HG03097 (cell line): Measurements from ENCODE around the gene PLSCR2.
"Not testable (repeated sequence)": the region's sequence is repeated elsewhere in the genome, so short reads cannot be mapped to it uniquely, and the experiment has no call there.

Source experiments
- ATAC-seq: cut with Tn5 transposase; IDR thresholded peaks from one replicate; pipeline ENCODE4 v1.9.1; 2021; ENCODE audit not compliant: unreplicated experiment, low FRiP score

PLSCR2 gene

DNA sequence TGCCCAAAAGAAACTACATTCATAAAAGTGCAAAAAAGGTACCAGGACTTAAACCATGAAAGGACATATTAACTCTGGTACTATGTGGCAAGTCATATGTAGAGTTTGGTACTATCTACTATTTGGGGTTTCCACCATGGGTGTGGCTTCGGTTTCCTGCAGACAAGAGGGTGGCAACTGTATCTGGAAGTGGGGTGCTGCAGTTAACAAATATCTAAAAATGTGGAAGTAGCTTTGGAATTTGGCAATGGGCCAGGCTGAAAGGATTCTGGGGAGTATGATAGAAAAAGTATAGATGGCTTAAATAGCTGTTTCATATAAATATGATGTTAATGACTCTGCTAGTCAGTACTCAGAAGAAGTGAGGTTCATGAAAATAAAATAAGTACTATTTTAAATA lies 44.0 kb downstream of the PLSCR2 start:
- ATAC-seq: no peak

DNA sequence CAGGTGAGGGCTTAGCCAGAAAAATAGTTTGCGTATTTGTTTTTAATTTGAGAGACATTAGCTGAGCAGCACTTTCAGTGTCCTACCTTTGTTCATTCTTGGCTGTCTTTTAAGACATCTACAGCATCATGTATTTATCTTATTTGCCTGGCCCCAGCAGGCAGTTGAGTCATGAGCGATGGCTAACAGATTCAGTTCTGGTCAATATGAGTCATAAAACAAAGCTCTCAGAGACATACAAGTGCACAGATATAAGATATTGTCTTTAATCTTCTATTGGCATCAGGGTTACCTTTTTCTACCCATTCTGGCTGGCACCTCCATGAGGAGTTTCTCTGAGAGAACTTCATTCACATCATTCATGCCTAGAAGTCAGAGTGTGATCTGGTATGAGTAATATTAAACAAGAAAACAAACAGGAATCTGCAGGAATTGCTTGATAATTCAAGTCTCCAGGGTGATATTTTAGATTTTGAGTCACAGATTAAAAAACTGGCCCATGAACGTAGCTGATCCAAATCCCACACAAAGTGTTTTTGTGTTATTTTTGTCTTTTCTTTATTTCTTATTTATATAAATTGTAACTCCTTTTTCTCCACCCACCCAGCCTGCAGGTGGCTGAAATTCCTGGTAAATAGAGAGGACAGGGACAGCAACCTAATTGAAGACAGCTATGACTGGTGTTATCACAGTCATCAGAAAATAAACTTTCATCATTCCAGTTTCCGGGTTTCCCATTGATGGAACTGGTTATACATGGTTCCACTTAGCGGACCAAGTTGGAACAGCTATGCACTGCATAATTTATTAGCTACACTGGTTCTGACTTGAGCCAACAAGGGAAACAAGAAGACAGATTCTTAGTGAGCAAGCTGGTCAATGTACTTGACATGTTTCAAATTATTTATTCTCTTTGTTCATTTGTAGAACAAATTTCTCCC lies 47.3 kb downstream of the PLSCR2 start:
- ATAC-seq: no peak

DNA sequence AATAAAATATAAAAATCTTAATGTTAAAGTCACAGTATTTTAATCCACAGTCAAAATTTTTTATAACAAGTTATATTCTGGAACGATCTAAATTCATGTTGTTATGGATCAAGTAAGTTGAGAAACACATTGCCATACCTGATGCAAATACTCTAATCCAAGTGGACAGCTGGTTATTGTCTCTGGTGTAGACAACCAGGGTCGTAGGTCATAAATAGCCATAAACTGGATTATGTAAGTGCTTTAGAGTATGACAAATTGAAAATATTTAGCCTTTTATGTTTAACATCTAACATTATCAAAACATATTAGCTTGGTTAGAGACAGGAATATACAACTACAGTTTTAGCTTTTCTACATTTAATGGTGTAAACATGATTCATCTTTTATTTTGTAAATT lies 53.0 kb downstream of the PLSCR2 start:
- no peak for ATAC-seq

DNA sequence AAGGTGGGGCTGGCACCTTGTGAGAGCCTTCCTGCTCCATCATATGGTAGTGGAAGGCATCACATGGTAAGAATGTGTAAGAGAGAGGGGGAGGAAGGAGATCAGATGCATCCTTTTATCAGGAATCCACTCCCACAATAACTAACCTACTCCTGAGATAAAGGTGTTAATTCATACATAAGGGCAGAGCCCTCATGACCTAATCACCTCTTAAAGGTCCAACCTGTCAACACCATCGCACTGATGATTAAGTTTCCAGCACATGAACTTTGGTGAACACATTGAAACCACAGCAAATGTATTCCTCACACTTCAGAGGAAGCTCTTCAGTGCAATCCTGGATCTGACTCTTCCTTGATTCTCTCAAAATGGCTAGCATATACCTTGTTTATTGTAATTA lies 55.4 kb downstream of the PLSCR2 start:
- no peak for ATAC-seq

DNA sequence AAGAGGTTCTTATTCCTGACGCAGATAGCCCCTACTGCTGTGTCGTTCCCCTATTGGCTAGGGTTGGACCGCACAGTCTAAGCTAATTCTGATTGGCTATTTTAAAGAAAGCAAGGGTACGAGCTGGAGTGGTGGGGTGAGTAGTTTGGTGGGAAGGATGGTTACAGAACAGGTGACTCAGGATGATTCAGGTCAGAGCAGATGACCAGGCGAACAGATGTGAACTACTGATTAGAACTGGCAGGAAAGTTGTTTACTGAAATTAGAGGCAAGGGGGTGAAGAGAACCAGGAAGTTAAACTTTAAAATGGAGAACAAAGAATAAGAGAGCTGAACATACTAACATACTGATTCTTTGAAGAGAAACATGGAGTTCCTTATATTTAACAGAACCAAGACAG lies 56.6 kb downstream of the PLSCR2 start:
- ATAC-seq: not testable (repeated sequence)

DNA sequence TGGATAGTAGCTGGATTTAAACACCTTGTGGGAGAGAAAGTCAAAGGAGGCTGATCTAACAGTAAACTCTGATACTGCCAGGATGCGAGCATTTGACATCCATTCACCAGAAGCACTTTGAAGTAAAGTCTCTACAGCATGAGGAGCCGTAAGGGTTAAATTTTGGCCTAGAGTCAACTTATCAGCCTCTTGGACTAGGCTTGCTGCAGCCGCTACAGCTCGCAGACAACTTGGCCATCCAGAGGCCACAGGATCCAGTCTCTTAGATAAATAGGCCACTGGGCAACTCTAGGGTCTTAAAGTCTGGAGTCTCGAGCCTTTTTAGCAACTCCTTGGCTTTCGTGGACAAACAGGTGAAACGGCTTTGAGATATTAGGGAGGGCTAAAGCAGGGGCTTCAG lies 61.4 kb downstream of the PLSCR2 start:
- no peak for ATAC-seq

DNA sequence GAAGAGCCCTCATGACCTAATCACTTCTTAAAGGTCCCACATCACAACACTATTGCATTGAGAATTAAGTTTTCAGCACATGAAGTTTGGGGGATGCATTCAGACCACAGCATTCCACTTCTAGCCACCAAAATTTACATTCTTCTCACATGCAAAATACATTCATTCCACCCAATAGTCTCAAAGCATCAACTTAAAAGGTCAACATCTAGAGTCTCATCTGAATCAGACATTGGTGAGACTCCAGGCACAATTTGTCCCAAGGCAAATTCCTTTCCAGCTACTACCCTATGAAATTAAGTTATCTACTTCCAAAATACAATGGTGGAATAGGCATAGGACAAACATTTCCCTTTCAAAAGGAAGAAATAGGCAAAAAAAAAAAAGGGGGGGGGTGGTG lies 64.9 kb downstream of the PLSCR2 start:
- ATAC-seq: no peak

DNA sequence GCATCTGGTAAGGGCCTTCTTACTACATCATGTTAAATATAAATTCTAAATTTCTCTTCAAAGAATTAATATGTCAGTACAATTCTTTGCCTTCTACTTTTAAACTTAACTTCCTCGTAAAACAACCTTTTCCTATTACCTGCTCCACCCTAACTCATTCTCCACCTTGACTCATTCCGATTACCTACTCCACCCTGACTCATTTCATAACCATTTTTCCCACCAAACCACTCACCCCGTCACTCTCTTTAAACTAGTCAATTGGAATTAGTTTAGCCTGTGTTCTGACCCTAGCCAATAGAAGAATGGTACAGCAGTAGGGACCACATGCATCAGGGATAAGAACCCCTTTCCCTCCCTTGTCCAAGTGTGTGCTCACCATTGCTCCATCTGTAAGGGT lies 65.6 kb downstream of the PLSCR2 start:
- ATAC-seq: no peak

DNA sequence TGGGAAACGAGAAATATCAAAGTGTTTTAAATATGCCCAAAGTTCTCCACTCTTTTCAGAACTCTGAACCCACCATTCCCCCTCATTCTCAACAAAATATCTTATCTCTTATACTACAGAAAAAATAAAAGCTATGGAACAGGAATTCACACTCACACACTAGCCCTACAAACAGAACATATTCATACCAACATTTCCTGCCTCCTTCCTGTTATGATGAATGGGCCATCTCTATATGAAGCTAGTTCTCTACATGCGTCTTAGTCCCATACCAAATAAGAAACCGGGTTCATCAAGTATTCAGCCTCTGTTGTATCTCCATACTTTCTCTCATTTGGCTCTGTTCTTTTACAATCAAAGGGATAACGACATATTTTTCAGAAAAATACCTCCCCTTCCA lies 72.6 kb downstream of the PLSCR2 start:
- no peak for ATAC-seq

DNA sequence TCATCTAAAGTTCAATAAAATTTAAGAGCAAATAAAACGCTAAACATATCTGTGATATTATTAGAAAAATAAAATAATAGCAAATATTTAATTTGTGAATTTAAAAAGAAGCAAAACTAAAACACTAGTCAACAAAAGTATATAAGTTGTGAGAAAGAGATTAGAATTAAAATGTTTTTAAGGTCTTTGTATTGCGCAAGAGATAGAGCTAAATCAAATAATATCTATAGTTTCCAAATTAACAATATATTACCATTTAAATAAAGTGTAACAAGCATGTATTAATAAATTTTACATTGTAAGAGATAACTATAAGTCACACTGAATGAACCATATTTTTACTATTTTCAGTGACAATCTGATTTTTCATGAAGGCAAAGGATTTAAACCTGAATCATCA lies 74.2 kb downstream of the PLSCR2 start:
- no peak for ATAC-seq

DNA sequence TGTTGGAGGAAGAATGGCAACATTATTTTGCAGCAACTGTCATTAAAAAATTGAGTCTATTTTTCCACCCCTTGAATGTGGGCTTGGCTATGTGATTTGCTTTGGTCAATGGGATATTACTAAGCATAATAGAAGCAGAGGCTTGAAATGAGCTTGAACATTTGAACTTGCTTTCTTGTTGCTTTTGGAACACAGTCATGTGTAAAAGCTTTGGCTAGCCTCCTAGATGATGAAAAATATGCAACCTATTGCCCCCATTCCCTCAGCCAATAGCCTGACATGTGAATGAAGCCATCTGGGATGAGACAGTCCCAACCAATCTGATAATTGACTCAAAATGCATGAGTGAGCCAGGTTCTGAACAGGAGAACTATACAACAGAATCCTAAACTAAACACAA lies 78.4 kb downstream of the PLSCR2 start:
- no peak for ATAC-seq

DNA sequence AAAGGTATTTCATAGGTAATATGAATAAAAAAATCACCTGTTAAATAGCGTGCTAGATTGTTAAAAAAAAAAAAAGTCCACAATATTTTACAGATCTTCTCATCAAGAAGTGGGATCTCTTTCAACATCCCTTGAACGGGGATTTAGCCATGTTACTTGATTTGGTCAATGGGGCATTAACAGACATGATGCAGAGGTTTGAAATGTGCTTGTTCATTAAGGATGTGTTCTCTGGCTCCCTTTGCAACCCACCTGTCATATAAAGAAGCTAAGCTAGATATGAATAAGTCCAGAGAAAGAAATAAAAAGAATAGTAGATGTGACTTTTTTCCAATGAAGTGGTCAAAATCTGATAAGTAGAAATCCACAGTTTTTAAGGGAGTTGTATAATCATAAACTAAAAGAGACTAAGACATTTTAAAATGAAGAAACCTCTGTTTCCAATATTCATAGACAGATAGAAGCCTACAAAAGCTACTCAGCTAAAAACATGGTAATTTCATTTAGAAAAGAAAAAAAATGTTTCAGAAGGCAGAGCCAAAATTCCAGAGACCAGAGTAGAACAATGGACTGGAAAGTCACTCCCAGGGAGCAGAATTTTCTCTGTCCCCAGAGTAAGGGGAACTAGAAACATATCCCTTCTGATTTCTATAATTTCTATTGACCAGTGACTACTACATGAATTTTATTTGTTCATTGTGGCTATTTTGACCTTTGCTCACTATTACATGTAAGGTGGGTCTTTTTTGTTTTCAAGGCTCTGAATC lies 79.2 kb downstream of the PLSCR2 start:
- ATAC-seq: no peak

DNA sequence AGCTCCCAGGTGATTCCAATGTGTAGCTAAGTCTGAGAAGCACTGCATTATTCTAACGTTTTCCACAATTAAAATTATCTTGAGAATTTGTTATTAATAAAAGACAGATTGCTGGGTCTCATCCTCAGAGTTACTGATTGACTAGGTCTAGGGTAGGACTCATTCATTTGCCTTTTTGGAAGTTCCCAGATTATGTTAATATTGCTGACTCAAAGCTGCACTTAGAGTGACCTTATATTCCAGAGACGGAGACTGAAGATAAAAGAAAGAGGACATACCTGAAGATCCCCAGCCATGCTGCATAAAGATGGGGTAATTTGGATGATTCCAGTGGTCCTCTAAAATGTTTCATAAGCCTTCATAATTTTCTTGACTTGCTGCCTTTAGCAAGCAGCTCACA lies 81.8 kb downstream of the PLSCR2 start:
- no peak for ATAC-seq

DNA sequence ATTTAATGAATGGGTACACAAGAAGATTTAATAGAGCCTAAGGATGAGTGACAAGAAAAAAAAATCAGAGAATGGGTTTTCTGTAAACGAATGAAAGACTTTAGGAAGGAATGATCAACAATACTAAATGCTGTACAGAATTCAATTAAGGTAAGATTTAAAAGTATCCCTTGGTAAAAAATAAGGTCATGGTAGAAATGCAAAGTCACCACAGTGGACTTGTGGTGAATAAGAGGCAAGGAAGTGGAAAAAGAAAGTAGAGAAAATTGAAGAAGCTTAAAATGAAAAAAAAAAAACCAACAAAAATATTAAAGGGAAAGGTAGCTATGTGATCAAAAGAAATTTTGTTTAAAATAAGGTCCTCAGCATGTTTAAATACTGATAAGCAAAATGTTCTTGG lies 82.4 kb downstream of the PLSCR2 start:
- ATAC-seq: no peak

DNA sequence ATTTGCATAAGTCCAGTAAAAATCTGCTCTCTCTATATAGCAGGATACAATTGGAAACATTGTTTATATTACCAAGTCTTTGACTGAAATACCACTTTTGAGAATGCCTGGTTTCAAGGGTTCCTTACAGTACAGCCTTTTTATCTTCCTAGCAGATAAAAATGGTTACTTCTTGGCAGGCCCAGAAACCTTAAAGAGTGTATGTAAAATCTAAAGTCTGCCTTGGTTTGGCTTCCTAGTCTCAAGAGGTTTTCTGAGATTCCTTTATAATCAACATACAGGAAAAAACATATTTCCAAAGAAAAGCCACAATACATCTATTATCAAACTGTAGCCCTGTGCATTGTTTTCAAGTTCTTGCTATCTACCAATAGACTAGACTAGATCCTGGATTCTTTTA lies 84.6 kb downstream of the PLSCR2 start:
- ATAC-seq: no peak
